ENCODE data around the gene MOGAT1. TPM values are rescaled to one million over a fixed set of nuclear protein-coding genes. Genes with fewer than 3 reads are reported as not detected.

Gene MOGAT1
- total and polyA plus RNA-seq, 2 of the 4 experiments (the other 2 are of a cell fraction): not detected

GRCh38 chr2:222728621-222729020, 57.2 kb downstream of the MOGAT1 start:
- Histone ChIP-seq H3K4me3 (ENCODE audit: insufficient read depth, low read depth, low read length) (no peak overlapping the region), H4K8ac (ENCODE audit: low read depth in 2 of 2, low read length in 2 of 2) (no peak overlapping the region), H3K9ac (ENCODE audit: low read depth, low read length) (no peak overlapping the region), H2BK5ac (ENCODE audit: low read depth, low read length, poor library complexity, severe bottlenecking) (no peak overlapping the region), H3K23ac (ENCODE audit: low read depth, low read length) (no peak overlapping the region), H4K20me1 (ENCODE audit: insufficient read depth, low read length) (no peaks in the 10 kb centered on the region), H3K4ac (ENCODE audit: low read depth, low read length) (no peak overlapping the region), H4K91ac (ENCODE audit: insufficient read depth, low read depth, low read length) (no peak overlapping the region), H2BK120ac (ENCODE audit: low read depth, low read length) (no peak overlapping the region), H3K56ac (ENCODE audit: extremely low read depth, insufficient read depth, low read length) (no peak overlapping the region), H3K14ac (replicated peaks; ENCODE audit: low read depth, low read length) (no peak overlapping the region), H2AK9ac (replicated peaks; ENCODE audit: low read depth, low read length, poor library complexity) (no peak overlapping the region), H3K18ac (ENCODE audit: low read depth, low read length) (no peak overlapping the region), H3K4me1 (ENCODE audit: control insufficient read depth, insufficient read depth, low read length) (peaks cover 11% of the 10 kb centered on the region), H3K79me1 (ENCODE audit: low read depth in 1 of 2, low read length in 2 of 2) (no peaks in the 10 kb centered on the region), H2BK20ac (ENCODE audit: low read depth, low read length) (no peak overlapping the region), H3K36me3 (ENCODE audit: control insufficient read depth, insufficient read depth, low read length) (no peaks in the 10 kb centered on the region), H3K9me3 (ENCODE audit: control insufficient read depth, insufficient read depth, low read length) (no peaks in the 10 kb centered on the region), H3K27me3 (ENCODE audit: control insufficient read depth, insufficient read depth, low read length) (no peaks in the 10 kb centered on the region), H3K4me2 (ENCODE audit: low read depth, low read length) (no peak overlapping the region), H3K9me1 (ENCODE audit: insufficient read depth, low read length) (peaks cover 3% of the 10 kb centered on the region; the same call in 1 of the 2 replicates), H2AK5ac (ENCODE audit: low read depth, low read length) (no peak overlapping the region), H4K5ac (ENCODE audit: low read depth, low read length) (no peak overlapping the region), H3K27ac (ENCODE audit: insufficient read depth, low read length) (no peak overlapping the region), H2BK15ac (ENCODE audit: low read depth, low read length) (no peak overlapping the region), H2AFZ (replicated peaks; ENCODE audit: low read length, poor library complexity) (no peak overlapping the region)
- CTCF ChIA-PET: interaction anchor here (0.6 kb wide), 1 partner anchor 132 kb away, joined by 3 read pairs; the partner anchor contains the start of gene ACSL3
- BruUV-seq (replicated peaks): no TSS peak
- ATAC-seq (ENCODE audit: low read depth) (no peak), DNase-seq (no peak)
- POLR2A ChIA-PET (ENCODE audit: unreplicated experiment): no interaction called here
- 80% methylated on average over 1 of the region's 3 CpGs; no CpG with 5 or more reads in 1 of the 2 experiments for WGBS, 2 experiments (ENCODE audit: extremely low coverage in 2 of 2, insufficient read length in 1 of 2)
- in situ Hi-C loops (cut with MboI; ENCODE audit: low sequenced_read_pairs) (no loop called here), intact Hi-C loops (cut with micrococcal nuclease) (no loop called here), dilution Hi-C loops (cut with HindIII; ENCODE audit: low sequenced_read_pairs, unreplicated experiment) (no loop called here)
- TF ChIP-seq FOS (IDR thresholded peaks at IDR 0.05; ENCODE audit: low read depth, low read length): no peak
- TF ChIP-seq MAZ (IDR thresholded peaks at IDR 0.05; ENCODE audit: borderline replicate concordance, low read depth, low read length): no peak
- TF ChIP-seq CTCF (conservative IDR thresholded peaks at IDR 0.05; ENCODE audit: low read depth, low read length): no peak
- no peak for TF ChIP-seq MAFK (IDR thresholded peaks at IDR 0.05; ENCODE audit: low read depth, low read length)
- no peak for TF ChIP-seq NFE2L2 (IDR thresholded peaks at IDR 0.05; ENCODE audit: low read depth, low read length)
- TF ChIP-seq RAD21 (IDR thresholded peaks at IDR 0.05; ENCODE audit: low read length): no peak
- no peak for TF ChIP-seq CHD1 (IDR thresholded peaks at IDR 0.05; ENCODE audit: low read depth, low read length)
- no peak for TF ChIP-seq RFX5 (IDR thresholded peaks at IDR 0.05; ENCODE audit: low read depth, low read length)
- no peak for TF ChIP-seq MXI1 (IDR thresholded peaks at IDR 0.05; ENCODE audit: borderline replicate concordance, low read depth, low read length)
- TF ChIP-seq ELK1 (IDR thresholded peaks at IDR 0.05; ENCODE audit: borderline replicate concordance, low read depth, low read length): no peak
- TF ChIP-seq CEBPB (IDR thresholded peaks at IDR 0.05; ENCODE audit: low read depth, low read length): no peak
- TF ChIP-seq POLR2A (IDR thresholded peaks at IDR 0.05; ENCODE audit: low read depth, low read length): no peak
- TF ChIP-seq RCOR1 (IDR thresholded peaks at IDR 0.05; ENCODE audit: insufficient replicate concordance, low read length): no peak
- TF ChIP-seq BHLHE40 (IDR thresholded peaks at IDR 0.05; ENCODE audit: low read depth, low read length): no peak
- TF ChIP-seq USF2 (IDR thresholded peaks at IDR 0.05; ENCODE audit: low read depth, low read length): no peak
